ENCODE measurements around the gene LIF. TPM values are rescaled to one million over a fixed set of nuclear protein-coding genes. Genes with fewer than 3 reads are reported as not detected.

The LIF gene
- total and polyA plus RNA-seq, 4 donors: 0.08 to 0.10 (median 0.09) TPM; not detected in 1

GRCh38 chr22:30235687-30236170 lies 10.8 kb downstream of the LIF start:
- TF ChIP-seq, protein P1, sequence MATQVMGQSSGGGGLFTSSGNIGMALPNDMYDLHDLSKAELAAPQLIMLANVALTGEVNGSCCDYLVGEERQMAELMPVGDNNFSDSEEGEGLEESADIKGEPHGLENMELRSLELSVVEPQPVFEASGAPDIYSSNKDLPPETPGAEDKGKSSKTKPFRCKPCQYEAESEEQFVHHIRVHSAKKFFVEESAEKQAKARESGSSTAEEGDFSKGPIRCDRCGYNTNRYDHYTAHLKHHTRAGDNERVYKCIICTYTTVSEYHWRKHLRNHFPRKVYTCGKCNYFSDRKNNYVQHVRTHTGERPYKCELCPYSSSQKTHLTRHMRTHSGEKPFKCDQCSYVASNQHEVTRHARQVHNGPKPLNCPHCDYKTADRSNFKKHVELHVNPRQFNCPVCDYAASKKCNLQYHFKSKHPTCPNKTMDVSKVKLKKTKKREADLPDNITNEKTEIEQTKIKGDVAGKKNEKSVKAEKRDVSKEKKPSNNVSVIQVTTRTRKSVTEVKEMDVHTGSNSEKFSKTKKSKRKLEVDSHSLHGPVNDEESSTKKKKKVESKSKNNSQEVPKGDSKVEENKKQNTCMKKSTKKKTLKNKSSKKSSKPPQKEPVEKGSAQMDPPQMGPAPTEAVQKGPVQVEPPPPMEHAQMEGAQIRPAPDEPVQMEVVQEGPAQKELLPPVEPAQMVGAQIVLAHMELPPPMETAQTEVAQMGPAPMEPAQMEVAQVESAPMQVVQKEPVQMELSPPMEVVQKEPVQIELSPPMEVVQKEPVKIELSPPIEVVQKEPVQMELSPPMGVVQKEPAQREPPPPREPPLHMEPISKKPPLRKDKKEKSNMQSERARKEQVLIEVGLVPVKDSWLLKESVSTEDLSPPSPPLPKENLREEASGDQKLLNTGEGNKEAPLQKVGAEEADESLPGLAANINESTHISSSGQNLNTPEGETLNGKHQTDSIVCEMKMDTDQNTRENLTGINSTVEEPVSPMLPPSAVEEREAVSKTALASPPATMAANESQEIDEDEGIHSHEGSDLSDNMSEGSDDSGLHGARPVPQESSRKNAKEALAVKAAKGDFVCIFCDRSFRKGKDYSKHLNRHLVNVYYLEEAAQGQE (IDR thresholded peaks at IDR 0.05): no peak
- TF ChIP-seq, protein P2, sequence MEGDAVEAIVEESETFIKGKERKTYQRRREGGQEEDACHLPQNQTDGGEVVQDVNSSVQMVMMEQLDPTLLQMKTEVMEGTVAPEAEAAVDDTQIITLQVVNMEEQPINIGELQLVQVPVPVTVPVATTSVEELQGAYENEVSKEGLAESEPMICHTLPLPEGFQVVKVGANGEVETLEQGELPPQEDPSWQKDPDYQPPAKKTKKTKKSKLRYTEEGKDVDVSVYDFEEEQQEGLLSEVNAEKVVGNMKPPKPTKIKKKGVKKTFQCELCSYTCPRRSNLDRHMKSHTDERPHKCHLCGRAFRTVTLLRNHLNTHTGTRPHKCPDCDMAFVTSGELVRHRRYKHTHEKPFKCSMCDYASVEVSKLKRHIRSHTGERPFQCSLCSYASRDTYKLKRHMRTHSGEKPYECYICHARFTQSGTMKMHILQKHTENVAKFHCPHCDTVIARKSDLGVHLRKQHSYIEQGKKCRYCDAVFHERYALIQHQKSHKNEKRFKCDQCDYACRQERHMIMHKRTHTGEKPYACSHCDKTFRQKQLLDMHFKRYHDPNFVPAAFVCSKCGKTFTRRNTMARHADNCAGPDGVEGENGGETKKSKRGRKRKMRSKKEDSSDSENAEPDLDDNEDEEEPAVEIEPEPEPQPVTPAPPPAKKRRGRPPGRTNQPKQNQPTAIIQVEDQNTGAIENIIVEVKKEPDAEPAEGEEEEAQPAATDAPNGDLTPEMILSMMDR (IDR thresholded peaks at IDR 0.05; ENCODE audit: low read depth, low read length, missing input control): no peak
- TF ChIP-seq TAF1 (conservative IDR thresholded peaks at IDR 0.05) (no peak), FOXA1 (IDR thresholded peaks at IDR 0.05) (no peak), EGR1 (IDR thresholded peaks at IDR 0.05; ENCODE audit: low read depth in 2 of 2) (no peak), FOXA2 (IDR thresholded peaks at IDR 0.05) (no peak), HNF4A (conservative IDR thresholded peaks at IDR 0.05) (no peak), RAD21 (IDR thresholded peaks at IDR 0.05) (no peak), JUND (IDR thresholded peaks at IDR 0.05) (no peak), ZBTB33 (IDR thresholded peaks at IDR 0.05) (no peak)
- no peak overlapping the region for H3K4me3 ChIP-seq (ENCODE audit: low read depth in 1 of 3, low read length in 3 of 3)
- 86% methylated on average over 10 of the region's 10 CpGs for WGBS
- H3K4me1 ChIP-seq (ENCODE audit: control insufficient read depth in 4 of 4, insufficient read depth in 4 of 4, low read length in 3 of 4): no peaks in the 10 kb centered on the region
- no peak overlapping the region for H3K27ac ChIP-seq (ENCODE audit: low read depth in 1 of 2, low read length in 2 of 2)
- H3K27me3 ChIP-seq (ENCODE audit: control insufficient read depth in 4 of 4, insufficient read depth in 4 of 4, low read length in 3 of 4): peaks cover 0 to 3% (median 0%) of the 10 kb centered on the region in 4 donors
- no peak overlapping the region for H3K9ac ChIP-seq (ENCODE audit: low read depth in 1 of 2, low read length in 2 of 2)
- H3K36me3 ChIP-seq (ENCODE audit: control insufficient read depth in 4 of 4, insufficient read depth in 3 of 4, low read depth in 1 of 4, low read length in 3 of 4): no peaks in the 10 kb centered on the region
- no peak for DNase-seq (ENCODE audit: low spot score)
- H3K9me3 ChIP-seq (ENCODE audit: control insufficient read depth in 4 of 4, low read length in 3 of 4): no peaks in the 10 kb centered on the region

DNA sequence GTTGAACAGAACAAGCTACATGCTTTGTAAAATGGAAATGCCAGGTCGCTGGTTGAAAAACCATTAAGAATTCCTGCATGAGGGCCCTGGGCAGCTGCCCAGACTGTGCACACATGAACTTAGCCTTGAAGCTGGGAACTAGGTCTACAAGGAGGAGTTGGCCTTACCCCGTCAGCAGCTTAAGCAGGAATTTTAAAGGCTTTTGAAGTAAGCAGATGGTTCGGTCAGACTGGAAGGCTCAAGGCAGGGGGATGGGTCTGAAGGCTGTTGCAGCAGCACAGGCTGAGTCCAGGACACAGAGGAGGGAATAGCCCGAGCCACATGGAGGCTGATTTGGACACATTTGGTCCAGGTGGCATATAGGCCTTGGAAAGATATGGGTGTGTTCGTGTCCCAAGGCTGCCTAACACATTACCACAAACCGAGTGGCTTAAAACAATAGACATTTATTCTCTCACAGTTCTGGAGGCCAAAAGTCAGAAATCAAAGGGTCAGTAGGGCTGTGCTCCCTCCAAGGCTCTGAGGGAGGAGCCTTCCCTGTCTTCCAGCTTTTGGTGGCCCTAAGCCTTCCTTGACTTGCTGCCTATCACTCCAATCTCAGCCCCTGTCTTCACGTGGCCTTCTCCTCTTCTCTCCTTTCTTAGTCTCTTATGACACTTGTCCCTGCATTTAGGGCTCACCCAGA lies 11.6 kb downstream of the LIF start:
- DNase-seq (ENCODE audit: low spot score): no peak
- peaks cover 0 to 3% (median 0%) of the 10 kb centered on the region in 4 donors for H3K27me3 ChIP-seq (ENCODE audit: control insufficient read depth in 4 of 4, insufficient read depth in 4 of 4, low read length in 3 of 4)
- no peak overlapping the region for H3K9ac ChIP-seq (ENCODE audit: low read depth in 1 of 2, low read length in 2 of 2)
- H3K9me3 ChIP-seq (ENCODE audit: control insufficient read depth in 4 of 4, low read length in 3 of 4): no peaks in the 10 kb centered on the region
- WGBS: 83% methylated on average over 7 of the region's 7 CpGs
- no peak overlapping the region for H3K4me3 ChIP-seq (ENCODE audit: low read depth in 1 of 3, low read length in 3 of 3)
- H3K36me3 ChIP-seq (ENCODE audit: control insufficient read depth in 4 of 4, insufficient read depth in 3 of 4, low read depth in 1 of 4, low read length in 3 of 4): no peaks in the 10 kb centered on the region
- H3K4me1 ChIP-seq (ENCODE audit: control insufficient read depth in 4 of 4, insufficient read depth in 4 of 4, low read length in 3 of 4): no peaks in the 10 kb centered on the region
- no peak overlapping the region for H3K27ac ChIP-seq (ENCODE audit: low read depth in 1 of 2, low read length in 2 of 2)
- TF ChIP-seq RXRA (IDR thresholded peaks at IDR 0.05) (no peak), MAX (IDR thresholded peaks at IDR 0.05) (no peak), ZBTB33 (IDR thresholded peaks at IDR 0.05) (no peak), RAD21 (IDR thresholded peaks at IDR 0.05) (no peak), NR2F2 (IDR thresholded peaks at IDR 0.05) (no peak), HNF4G (IDR thresholded peaks at IDR 0.05) (no peak), TAF1 (conservative IDR thresholded peaks at IDR 0.05) (no peak)
- TF ChIP-seq, protein P2 (IDR thresholded peaks at IDR 0.05; ENCODE audit: low read depth, low read length, missing input control): no peak
- TF ChIP-seq, protein P1 (IDR thresholded peaks at IDR 0.05): no peak

Data from liver (tissue), 9 donors.